Measurements from ENCODE around the gene SERINC1.
A peak's percentile ranks its signal among the peaks of the same experiment; 100 is the strongest.

SERINC1 gene

GRCh38 chr6:122484760-122485159, 13.2 kb upstream of the SERINC1 start:
- Histone ChIP-seq H3K4me3 (ENCODE audit: low read length in 2 of 2) (no peak overlapping the region), H2BK15ac (ENCODE audit: low read length) (no peak overlapping the region), H3K14ac (ENCODE audit: low read length) (no peak overlapping the region), H2BK5ac (ENCODE audit: low read length) (no peak overlapping the region), H2AFZ (ENCODE audit: low read length) (peak overlapping the region; percentile 47), H3K4me2 (ENCODE audit: insufficient read depth, low read length, poor library complexity, severe bottlenecking) (peak overlapping the region; percentile 25), H2BK12ac (ENCODE audit: low read length) (no peak overlapping the region), H3K36me3 (replicated peaks in 1 of 2; ENCODE audit: control insufficient read depth in 2 of 2, insufficient read depth in 2 of 2, low read length in 2 of 2) (no peaks in the 10 kb centered on the region), H2AK5ac (ENCODE audit: low read depth, low read length) (no peak overlapping the region), H3K79me1 (ENCODE audit: low read depth, low read length) (no peaks in the 10 kb centered on the region), H3K18ac (ENCODE audit: low read length) (no peak overlapping the region), H4K91ac (ENCODE audit: low read depth, low read length, poor library complexity) (no peak overlapping the region), H2BK120ac (ENCODE audit: low read depth, low read length) (no peak overlapping the region), H3K27me3 (ENCODE audit: control insufficient read depth in 3 of 3, insufficient read depth in 3 of 3, low read depth in 1 of 3, low read length in 3 of 3) (no peaks in the 10 kb centered on the region), H4K8ac (ENCODE audit: low read depth, low read length) (no peak overlapping the region), H3K23ac (ENCODE audit: low read depth, low read length, poor library complexity) (no peak overlapping the region), H3K4ac (ENCODE audit: low read length) (no peak overlapping the region), H3K9me3 (replicated peaks in 1 of 2; ENCODE audit: control insufficient read depth in 2 of 2, insufficient read depth in 1 of 2, low read depth in 1 of 2, low read length in 2 of 2) (no peaks in the 10 kb centered on the region), H3K27ac (replicated peaks; ENCODE audit: low read length) (no peak overlapping the region), H3K9ac (ENCODE audit: low read depth, low read length, poor library complexity) (no peak overlapping the region), H3K4me1 (ENCODE audit: control insufficient read depth in 2 of 2, insufficient read depth in 1 of 2, low read depth in 1 of 2, low read length in 2 of 2) (no peaks in the 10 kb centered on the region)
- DNase-seq (ENCODE audit: low spot score): no peak
- no CpG with 5 or more reads among the region's 4 CpGs for WGBS, 2 donors (ENCODE audit: extremely low coverage in 2 of 2, insufficient read length in 2 of 2, insufficient replicate concordance in 1 of 2)

GRCh38 chr6:122482750-122483080, 11.1 kb upstream of the SERINC1 start:
- Histone ChIP-seq H3K14ac (ENCODE audit: low read length) (no peak overlapping the region), H3K4ac (ENCODE audit: low read length) (no peak overlapping the region), H2BK120ac (ENCODE audit: low read depth, low read length) (no peak overlapping the region), H2BK12ac (ENCODE audit: low read length) (no peak overlapping the region), H4K91ac (ENCODE audit: low read depth, low read length, poor library complexity) (no peak overlapping the region), H4K8ac (ENCODE audit: low read depth, low read length) (no peak overlapping the region), H3K79me1 (ENCODE audit: low read depth, low read length) (no peaks in the 10 kb centered on the region), H3K27me3 (ENCODE audit: control insufficient read depth in 3 of 3, insufficient read depth in 3 of 3, low read depth in 1 of 3, low read length in 3 of 3) (no peaks in the 10 kb centered on the region), H3K4me1 (ENCODE audit: control insufficient read depth in 2 of 2, insufficient read depth in 1 of 2, low read depth in 1 of 2, low read length in 2 of 2) (no peaks in the 10 kb centered on the region), H2BK5ac (ENCODE audit: low read length) (no peak overlapping the region), H3K18ac (ENCODE audit: low read length) (no peak overlapping the region), H3K4me2 (ENCODE audit: insufficient read depth, low read length, poor library complexity, severe bottlenecking) (no peak overlapping the region), H3K4me3 (ENCODE audit: low read length in 2 of 2) (peak overlapping the region in 1 of 2 donors; percentile 27), H3K9ac (ENCODE audit: low read depth, low read length, poor library complexity) (no peak overlapping the region), H2AK5ac (ENCODE audit: low read depth, low read length) (no peak overlapping the region), H3K36me3 (replicated peaks in 1 of 2; ENCODE audit: control insufficient read depth in 2 of 2, insufficient read depth in 2 of 2, low read length in 2 of 2) (no peaks in the 10 kb centered on the region), H3K27ac (replicated peaks; ENCODE audit: low read length) (no peak overlapping the region), H3K9me3 (replicated peaks in 1 of 2; ENCODE audit: control insufficient read depth in 2 of 2, insufficient read depth in 1 of 2, low read depth in 1 of 2, low read length in 2 of 2) (no peaks in the 10 kb centered on the region), H2BK15ac (ENCODE audit: low read length) (no peak overlapping the region), H3K23ac (ENCODE audit: low read depth, low read length, poor library complexity) (no peak overlapping the region), H2AFZ (ENCODE audit: low read length) (no peak overlapping the region)
- no CpG with 5 or more reads among the region's 7 CpGs for WGBS, 2 donors (ENCODE audit: extremely low coverage in 2 of 2, insufficient read length in 2 of 2, insufficient replicate concordance in 1 of 2)
- DNase-seq (ENCODE audit: low spot score): no peak

- no peaks in the 10 kb centered on the region for H3K27me3 ChIP-seq (ENCODE audit: control insufficient read depth in 3 of 3, insufficient read depth in 3 of 3, low read depth in 1 of 3, low read length in 3 of 3)
- H2AFZ ChIP-seq (ENCODE audit: low read length): no peak overlapping the region
- no peak overlapping the region for H4K8ac ChIP-seq (ENCODE audit: low read depth, low read length)
- no peak overlapping the region for H3K23ac ChIP-seq (ENCODE audit: low read depth, low read length, poor library complexity)
- no peaks in the 10 kb centered on the region for H3K9me3 ChIP-seq (replicated peaks in 1 of 2; ENCODE audit: control insufficient read depth in 2 of 2, insufficient read depth in 1 of 2, low read depth in 1 of 2, low read length in 2 of 2)
- H3K4me2 ChIP-seq (ENCODE audit: insufficient read depth, low read length, poor library complexity, severe bottlenecking): no peak overlapping the region
- H4K91ac ChIP-seq (ENCODE audit: low read depth, low read length, poor library complexity): no peak overlapping the region
- no peak overlapping the region for H2BK120ac ChIP-seq (ENCODE audit: low read depth, low read length)
- H3K79me1 ChIP-seq (ENCODE audit: low read depth, low read length): no peaks in the 10 kb centered on the region
- no peaks in the 10 kb centered on the region for H3K36me3 ChIP-seq (replicated peaks in 1 of 2; ENCODE audit: control insufficient read depth in 2 of 2, insufficient read depth in 2 of 2, low read length in 2 of 2)
- no peak overlapping the region for H3K18ac ChIP-seq (ENCODE audit: low read length)
- no peak for DNase-seq (ENCODE audit: low spot score)
- H3K4me1 ChIP-seq (ENCODE audit: control insufficient read depth in 2 of 2, insufficient read depth in 1 of 2, low read depth in 1 of 2, low read length in 2 of 2): no peaks in the 10 kb centered on the region
- H2BK12ac ChIP-seq (ENCODE audit: low read length): no peak overlapping the region
- H2AK5ac ChIP-seq (ENCODE audit: low read depth, low read length): no peak overlapping the region
- H3K4me3 ChIP-seq (ENCODE audit: low read length in 2 of 2): no peak overlapping the region
- H2BK15ac ChIP-seq (ENCODE audit: low read length): no peak overlapping the region
- H3K4ac ChIP-seq (ENCODE audit: low read length): no peak overlapping the region
- no peak overlapping the region for H3K9ac ChIP-seq (ENCODE audit: low read depth, low read length, poor library complexity)
- no peak overlapping the region for H3K27ac ChIP-seq (replicated peaks; ENCODE audit: low read length)
- no peak overlapping the region for H2BK5ac ChIP-seq (ENCODE audit: low read length)
- no peak overlapping the region for H3K14ac ChIP-seq (ENCODE audit: low read length)
Measured at GRCh38 chr6:122476131-122476530, 4.5 kb upstream of the SERINC1 start.

- Histone ChIP-seq H3K36me3 (replicated peaks in 1 of 2; ENCODE audit: control insufficient read depth in 2 of 2, insufficient read depth in 2 of 2, low read length in 2 of 2) (peaks cover 0 to 18% of the 10 kb centered on the region in 2 donors), H3K27ac (replicated peaks; ENCODE audit: low read length) (no peak overlapping the region), H2BK5ac (ENCODE audit: low read length) (no peak overlapping the region), H3K4me1 (ENCODE audit: control insufficient read depth in 2 of 2, insufficient read depth in 1 of 2, low read depth in 1 of 2, low read length in 2 of 2) (no peaks in the 10 kb centered on the region), H2BK12ac (ENCODE audit: low read length) (no peak overlapping the region), H4K91ac (ENCODE audit: low read depth, low read length, poor library complexity) (no peak overlapping the region), H2AK5ac (ENCODE audit: low read depth, low read length) (no peak overlapping the region), H3K14ac (ENCODE audit: low read length) (no peak overlapping the region), H3K4me3 (ENCODE audit: low read length in 2 of 2) (peak overlapping the region; percentile 58 to 92), H4K8ac (ENCODE audit: low read depth, low read length) (no peak overlapping the region), H3K79me1 (ENCODE audit: low read depth, low read length) (peaks cover 2% of the 10 kb centered on the region), H2AFZ (ENCODE audit: low read length) (peak overlapping the region; percentile 78), H3K9me3 (replicated peaks in 1 of 2; ENCODE audit: control insufficient read depth in 2 of 2, insufficient read depth in 1 of 2, low read depth in 1 of 2, low read length in 2 of 2) (no peaks in the 10 kb centered on the region), H3K18ac (ENCODE audit: low read length) (no peak overlapping the region), H3K4me2 (ENCODE audit: insufficient read depth, low read length, poor library complexity, severe bottlenecking) (peak overlapping the region; percentile 51), H2BK120ac (ENCODE audit: low read depth, low read length) (no peak overlapping the region), H3K9ac (ENCODE audit: low read depth, low read length, poor library complexity) (peak overlapping the region; percentile 45), H3K4ac (ENCODE audit: low read length) (no peak overlapping the region), H2BK15ac (ENCODE audit: low read length) (no peak overlapping the region), H3K27me3 (ENCODE audit: control insufficient read depth in 3 of 3, insufficient read depth in 3 of 3, low read depth in 1 of 3, low read length in 3 of 3) (no peaks in the 10 kb centered on the region), H3K23ac (ENCODE audit: low read depth, low read length, poor library complexity) (no peak overlapping the region)
- DNase-seq (ENCODE audit: low spot score): no peak
- WGBS, 2 donors (ENCODE audit: extremely low coverage in 2 of 2, insufficient read length in 2 of 2, insufficient replicate concordance in 1 of 2): no CpG with 5 or more reads among the region's 8 CpGs
Measured at GRCh38 chr6:122472022-122472340, 374 bp upstream of the SERINC1 start.
